Mesothelial cell of epicardium (in vitro differentiated cells): ENCODE results near the gene PRR13. TPM values are rescaled to one million over a fixed set of nuclear protein-coding genes. Genes with fewer than 3 reads are reported as not detected.
"Not testable (repeated sequence)": the region's sequence is repeated elsewhere in the genome, so short reads cannot be mapped to it uniquely, and the experiment has no call there.

Experiments used
- DNase-seq, 2 experiments: peaks; one replicate each; pipeline ENCODE4 v3.0.0; 2021; ENCODE audit warnings: low spot score in 2 of 2; ENCODE audit not compliant: unreplicated experiment in 2 of 2
- H3K27ac Mint-ChIP-seq: 2 replicates; pipeline ENCODE4 v1.8.0; 2021; ENCODE audit warnings: mixed read lengths
- H3K27me3 Mint-ChIP-seq: 2 replicates; pipeline ENCODE4 v1.8.0; 2021; ENCODE audit warnings: low read depth, mixed read lengths
- H3K36me3 Mint-ChIP-seq: 2 replicates; pipeline ENCODE4 v1.8.0; 2021; ENCODE audit warnings: mixed read lengths
- H3K4me1 Mint-ChIP-seq: 2 replicates; pipeline ENCODE4 v1.8.0; 2021; ENCODE audit warnings: mixed read lengths
- H3K4me3 Mint-ChIP-seq: 2 replicates; pipeline ENCODE4 v1.8.0; 2021; ENCODE audit warnings: mild to moderate bottlenecking, moderate library complexity, mixed read lengths
- H3K9me3 Mint-ChIP-seq: 2 replicates; pipeline ENCODE4 v1.8.0; 2021; ENCODE audit warnings: mixed read lengths
- CTCF ChIP-seq: fragments of 200-600 bp; sonication (generic); IDR thresholded peaks from one replicate; pipeline ENCODE4 v1.5.0; 2021; ENCODE audit warnings: antibody characterized with exemption; ENCODE audit not compliant: unreplicated experiment
- total RNA-seq: library from RNA; stranded (reverse); gene quantifications from 3 replicates; pipeline ENCODE4 v1.2.1, GENCODE V29; 2021

Gene PRR13
- total RNA-seq, 1 donor from 2014 or later = 76.2 TPM

GRCh38 chr12:53480491-53481442 is 39.2 kb downstream of the PRR13 start:
- H3K27ac Mint-ChIP-seq = no peak overlapping the region
- peaks cover 27% of the 10 kb centered on the region for H3K36me3 Mint-ChIP-seq
- peaks cover 3% of the 10 kb centered on the region for H3K4me1 Mint-ChIP-seq
- DNase-seq = no peak
- H3K4me3 Mint-ChIP-seq = no peak overlapping the region
- no peaks in the 10 kb centered on the region for H3K27me3 Mint-ChIP-seq
- no peak for TF ChIP-seq CTCF
- no peaks in the 10 kb centered on the region for H3K9me3 Mint-ChIP-seq

- not testable (repeated sequence) for DNase-seq, H3K27me3 Mint-ChIP-seq, H3K4me1 Mint-ChIP-seq, H3K9me3 Mint-ChIP-seq, H3K4me3 Mint-ChIP-seq
- Mint-ChIP-seq H3K36me3 (peaks cover 20% of the 10 kb centered on the region), H3K27ac (peak overlapping the region; percentile 63)
Measured at GRCh38 chr12:53481458-53481857, 39.9 kb downstream of the PRR13 start.

- Mint-ChIP-seq H3K4me3 (no peak overlapping the region), H3K4me1 (peaks cover 3% of the 10 kb centered on the region), H3K9me3 (no peaks in the 10 kb centered on the region), H3K27me3 (no peaks in the 10 kb centered on the region), H3K36me3 (peaks cover 14% of the 10 kb centered on the region), H3K27ac (peak overlapping the region; percentile 63)
- TF ChIP-seq CTCF = peak; percentile 23
- no peak for DNase-seq
Measured at GRCh38 chr12:53481939-53482586, 40.5 kb downstream of the PRR13 start.

GRCh38 chr12:53482626-53483168 is 41.2 kb downstream of the PRR13 start:
- no peak for TF ChIP-seq CTCF
- no peak for DNase-seq
- H3K27me3 Mint-ChIP-seq = no peaks in the 10 kb centered on the region
- H3K27ac Mint-ChIP-seq = no peak overlapping the region
- H3K4me1 Mint-ChIP-seq = peaks cover 3% of the 10 kb centered on the region
- peaks cover 12% of the 10 kb centered on the region for H3K36me3 Mint-ChIP-seq
- no peaks in the 10 kb centered on the region for H3K9me3 Mint-ChIP-seq
- H3K4me3 Mint-ChIP-seq = no peak overlapping the region

GRCh38 chr12:53483225-53483978 is 41.9 kb downstream of the PRR13 start:
- TF ChIP-seq CTCF = no peak
- Mint-ChIP-seq H3K4me3 (no peak overlapping the region), H3K36me3 (peaks cover 12% of the 10 kb centered on the region), H3K9me3 (no peaks in the 10 kb centered on the region), H3K27me3 (no peaks in the 10 kb centered on the region), H3K4me1 (peaks cover 3% of the 10 kb centered on the region), H3K27ac (peak overlapping the region; percentile 18)
- DNase-seq = no peak
